ENCODE data around the gene ADGRL2. TPM values are rescaled to one million over a fixed set of nuclear protein-coding genes. Genes with fewer than 3 reads are reported as not detected.

The ADGRL2 gene
- total and polyA plus RNA-seq, 8 donors: 5.6 to 21.6 (median 12.4) TPM

DNA sequence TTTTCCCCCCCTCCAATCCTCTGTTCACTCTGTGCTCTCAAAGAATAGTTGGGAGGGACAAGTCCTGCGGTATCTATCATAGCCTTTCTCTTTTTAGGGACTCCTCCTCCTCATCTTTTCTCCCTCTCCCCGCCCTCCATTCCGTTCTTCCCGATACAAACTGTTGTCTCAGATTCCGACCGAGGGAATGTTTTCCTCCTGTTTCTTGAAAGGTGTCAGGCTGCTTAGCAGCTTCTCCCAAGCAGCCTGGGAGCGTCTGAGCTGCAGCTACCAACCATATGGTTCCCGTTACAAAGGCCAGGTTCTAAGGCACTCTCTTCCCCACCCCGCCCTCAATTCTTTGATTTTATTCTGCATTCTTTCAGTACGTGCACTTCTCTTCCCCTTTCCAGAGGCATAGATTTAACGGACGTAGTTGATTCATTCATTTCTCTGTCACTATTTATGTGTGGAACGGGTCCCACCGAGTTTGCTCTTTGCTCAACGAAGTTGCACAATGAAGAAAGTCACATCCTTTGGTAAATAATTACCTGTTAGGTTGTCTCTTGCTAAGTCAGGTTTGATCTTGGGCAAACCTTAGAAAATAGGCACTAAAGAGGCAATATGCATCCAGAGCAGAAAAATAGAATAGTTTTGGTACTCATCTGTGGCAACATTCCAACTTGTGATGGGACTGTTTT is 2.8 kb downstream of the ADGRL2 start:
- peaks cover 0 to 7% (median 3%) of the 10 kb centered on the region in 4 donors for H3K27me3 ChIP-seq
- DNase-seq (peak in 2 of 6 donors; percentile 10 to 17), ATAC-seq (peak in 1 of 4 donors; percentile 7), FAIRE-seq (no peak)
- 2% methylated on average over 15 of the region's 15 CpGs for WGBS, 2 donors
- peak overlapping the region; percentile 60 to 72 (median 69) for H3K4me3 ChIP-seq
- intact Hi-C loops (cut with DNase I): no loop called here
- H3K36me3 ChIP-seq: no peaks in the 10 kb centered on the region
- peaks cover 0 to 20% (median 0%) of the 10 kb centered on the region in 3 donors for H3K4me1 ChIP-seq
- TF ChIP-seq, protein P1, sequence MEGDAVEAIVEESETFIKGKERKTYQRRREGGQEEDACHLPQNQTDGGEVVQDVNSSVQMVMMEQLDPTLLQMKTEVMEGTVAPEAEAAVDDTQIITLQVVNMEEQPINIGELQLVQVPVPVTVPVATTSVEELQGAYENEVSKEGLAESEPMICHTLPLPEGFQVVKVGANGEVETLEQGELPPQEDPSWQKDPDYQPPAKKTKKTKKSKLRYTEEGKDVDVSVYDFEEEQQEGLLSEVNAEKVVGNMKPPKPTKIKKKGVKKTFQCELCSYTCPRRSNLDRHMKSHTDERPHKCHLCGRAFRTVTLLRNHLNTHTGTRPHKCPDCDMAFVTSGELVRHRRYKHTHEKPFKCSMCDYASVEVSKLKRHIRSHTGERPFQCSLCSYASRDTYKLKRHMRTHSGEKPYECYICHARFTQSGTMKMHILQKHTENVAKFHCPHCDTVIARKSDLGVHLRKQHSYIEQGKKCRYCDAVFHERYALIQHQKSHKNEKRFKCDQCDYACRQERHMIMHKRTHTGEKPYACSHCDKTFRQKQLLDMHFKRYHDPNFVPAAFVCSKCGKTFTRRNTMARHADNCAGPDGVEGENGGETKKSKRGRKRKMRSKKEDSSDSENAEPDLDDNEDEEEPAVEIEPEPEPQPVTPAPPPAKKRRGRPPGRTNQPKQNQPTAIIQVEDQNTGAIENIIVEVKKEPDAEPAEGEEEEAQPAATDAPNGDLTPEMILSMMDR (IDR thresholded peaks at IDR 0.05): no peak
- H3K9me3 ChIP-seq: no peaks in the 10 kb centered on the region
- peak overlapping the region in 2 of 4 donors; percentile 95 to 99 for H3K27ac ChIP-seq

- Histone ChIP-seq H3K27me3 (peaks cover 0 to 7% (median 3%) of the 10 kb centered on the region in 4 donors), H3K4me3 (peak overlapping the region in 1 of 4 donors; percentile 72), H3K36me3 (no peaks in the 10 kb centered on the region), H3K9me3 (no peaks in the 10 kb centered on the region), H3K27ac (no peak overlapping the region), H3K4me1 (peaks cover 0 to 20% (median 0%) of the 10 kb centered on the region in 3 donors)
- TF ChIP-seq, protein P1 (IDR thresholded peaks at IDR 0.05): no peak
- 42 to 51% methylated on average over 2 of the region's 2 CpGs for WGBS, 2 donors
- FAIRE-seq (no peak), DNase-seq (no peak), ATAC-seq (no peak)
- intact Hi-C loops (cut with DNase I): no loop called here
Observed at GRCh38 chr1:81804312-81804711, 3.6 kb downstream of the ADGRL2 start.

- H3K4me3 ChIP-seq: no peak overlapping the region
- H3K4me1 ChIP-seq: peaks cover 0 to 22% (median 0%) of the 10 kb centered on the region in 3 donors
- DNase-seq (no peak), FAIRE-seq (no peak), ATAC-seq (no peak)
- intact Hi-C loops (cut with DNase I): no loop called here
- H3K9me3 ChIP-seq: no peaks in the 10 kb centered on the region
- no peak overlapping the region for H3K27ac ChIP-seq
- H3K36me3 ChIP-seq: no peaks in the 10 kb centered on the region
- TF ChIP-seq, protein P1 (IDR thresholded peaks at IDR 0.05): no peak
- H3K27me3 ChIP-seq: peaks cover 0 to 7% (median 3%) of the 10 kb centered on the region in 4 donors
- WGBS, 2 donors: 55 to 56% methylated on average over 2 of the region's 2 CpGs
Observed at GRCh38 chr1:81805537-81806431, 5.0 kb downstream of the ADGRL2 start.

DNA sequence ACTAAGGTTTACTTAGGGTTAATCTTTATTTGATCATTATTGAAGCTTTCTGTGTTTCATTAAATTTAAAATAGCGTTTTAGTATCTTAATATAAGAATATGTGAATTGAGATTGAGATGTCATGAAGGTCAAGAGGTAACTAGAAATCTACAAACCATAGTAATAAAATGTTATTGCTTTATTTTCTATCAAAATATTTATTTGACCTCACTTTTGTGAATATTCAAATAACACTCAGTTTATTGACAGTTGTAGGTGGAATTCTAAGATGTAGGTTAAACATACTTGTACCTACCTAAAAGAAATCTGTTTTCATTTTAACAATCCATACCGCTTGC is 5.7 kb downstream of the ADGRL2 start:
- Histone ChIP-seq H3K36me3 (no peaks in the 10 kb centered on the region), H3K27ac (no peak overlapping the region), H3K27me3 (peaks cover 0 to 7% (median 3%) of the 10 kb centered on the region in 4 donors), H3K4me1 (peaks cover 0 to 29% (median 6%) of the 10 kb centered on the region in 3 donors), H3K9me3 (no peaks in the 10 kb centered on the region), H3K4me3 (no peak overlapping the region)
- WGBS, 2 donors: 52 to 60% methylated on average over 2 of the region's 2 CpGs
- ATAC-seq (no peak), DNase-seq (no peak), FAIRE-seq (peak; percentile 59)
- intact Hi-C loops (cut with DNase I): no loop called here
- TF ChIP-seq, protein P1 (IDR thresholded peaks at IDR 0.05): no peak

Measured in pancreas (tissue), 10 donors.